Progenitor cell of endocrine pancreas (in vitro differentiated cells): ENCODE data around the gene UNC45B. TPM values are rescaled to one million over a fixed set of nuclear protein-coding genes. Genes with fewer than 3 reads are reported as not detected.
"Not testable (repeated sequence)": the region's sequence is repeated elsewhere in the genome, so short reads cannot be mapped to it uniquely, and the experiment has no call there.

Experiments
- DNase-seq: peaks from one replicate; pipeline ENCODE4 v3.0.0; 2021; ENCODE audit warnings: low spot score; ENCODE audit not compliant: unreplicated experiment
- H3K27ac Mint-ChIP-seq: 2 replicates; pipeline ENCODE4 v1.8.0; 2021; ENCODE audit warnings: mild to moderate bottlenecking, moderate library complexity, mixed read lengths
- H3K27me3 Mint-ChIP-seq: 2 replicates; pipeline ENCODE4 v1.8.0; 2021; ENCODE audit warnings: mixed read lengths
- H3K36me3 Mint-ChIP-seq: 2 replicates; pipeline ENCODE4 v1.8.0; 2022; ENCODE audit warnings: mixed read lengths; ENCODE audit not compliant: insufficient read depth
- H3K4me1 Mint-ChIP-seq: 2 replicates; pipeline ENCODE4 v1.8.0; 2021; ENCODE audit warnings: low read depth, mixed read lengths
- H3K4me3 Mint-ChIP-seq: 2 replicates; pipeline ENCODE4 v1.8.0; 2021; ENCODE audit warnings: low read depth, mild to moderate bottlenecking, moderate library complexity, mixed read lengths
- H3K9me3 Mint-ChIP-seq: 2 replicates; pipeline ENCODE4 v1.8.0; 2021; ENCODE audit warnings: low read depth, mixed read lengths
- CTCF ChIP-seq: fragments of 200-600 bp; sonication (generic); IDR thresholded peaks from one replicate; pipeline ENCODE4 v1.5.0; 2021; ENCODE audit warnings: antibody characterized with exemption, mild to moderate bottlenecking; ENCODE audit not compliant: unreplicated experiment
- total RNA-seq: library from RNA; stranded (reverse); gene quantifications from 2 replicates; pipeline ENCODE4 v1.2.1, GENCODE V29; 2021

The UNC45B gene
- total RNA-seq, 1 donor from 2014 or later: not detected

- H3K4me3 Mint-ChIP-seq: no peak overlapping the region
- H3K36me3 Mint-ChIP-seq: no peaks in the 10 kb centered on the region
- no peak for DNase-seq
- H3K9me3 Mint-ChIP-seq: no peaks in the 10 kb centered on the region
- H3K27me3 Mint-ChIP-seq: peaks cover 12% of the 10 kb centered on the region
- H3K27ac Mint-ChIP-seq: no peak overlapping the region
- no peak for TF ChIP-seq CTCF
- H3K4me1 Mint-ChIP-seq: no peaks in the 10 kb centered on the region
Measured at GRCh38 chr17:35174835-35175334, 27.3 kb downstream of the UNC45B start.

GRCh38 chr17:35175638-35176415, 28.2 kb downstream of the UNC45B start:
- no peak for DNase-seq
- H3K4me3 Mint-ChIP-seq: no peak overlapping the region
- no peaks in the 10 kb centered on the region for H3K9me3 Mint-ChIP-seq
- TF ChIP-seq CTCF: no peak
- H3K27ac Mint-ChIP-seq: no peak overlapping the region
- no peaks in the 10 kb centered on the region for H3K36me3 Mint-ChIP-seq
- H3K4me1 Mint-ChIP-seq: no peaks in the 10 kb centered on the region
- peaks cover 12% of the 10 kb centered on the region for H3K27me3 Mint-ChIP-seq

- TF ChIP-seq CTCF: no peak
- no peaks in the 10 kb centered on the region for H3K36me3 Mint-ChIP-seq
- DNase-seq: no peak
- no peak overlapping the region for H3K27ac Mint-ChIP-seq
- no peak overlapping the region for H3K4me3 Mint-ChIP-seq
- no peaks in the 10 kb centered on the region for H3K4me1 Mint-ChIP-seq
- peaks cover 12% of the 10 kb centered on the region for H3K27me3 Mint-ChIP-seq
- no peaks in the 10 kb centered on the region for H3K9me3 Mint-ChIP-seq
Measured at GRCh38 chr17:35176897-35177296, 29.3 kb downstream of the UNC45B start.

GRCh38 chr17:35179379-35179778, 31.8 kb downstream of the UNC45B start:
- peaks cover 30% of the 10 kb centered on the region for H3K27me3 Mint-ChIP-seq
- DNase-seq, H3K9me3 Mint-ChIP-seq, H3K4me1 Mint-ChIP-seq, H3K36me3 Mint-ChIP-seq, H3K4me3 Mint-ChIP-seq, H3K27ac Mint-ChIP-seq: not testable (repeated sequence)

GRCh38 chr17:35183332-35183731, 35.7 kb downstream of the UNC45B start:
- Mint-ChIP-seq H3K27me3 (peaks cover 23% of the 10 kb centered on the region), H3K36me3 (no peaks in the 10 kb centered on the region), H3K27ac (no peak overlapping the region), H3K4me3 (no peak overlapping the region), H3K9me3 (no peaks in the 10 kb centered on the region), H3K4me1 (no peaks in the 10 kb centered on the region)
- TF ChIP-seq CTCF: no peak
- DNase-seq: no peak

- Mint-ChIP-seq H3K36me3 (no peaks in the 10 kb centered on the region), H3K27ac (no peak overlapping the region), H3K4me3 (no peak overlapping the region), H3K27me3 (peaks cover 23% of the 10 kb centered on the region), H3K4me1 (no peaks in the 10 kb centered on the region), H3K9me3 (no peaks in the 10 kb centered on the region)
- no peak for DNase-seq
- no peak for TF ChIP-seq CTCF
Measured at GRCh38 chr17:35184274-35184673, 36.7 kb downstream of the UNC45B start.
